OCI-LY1 (cell line): Measurements from ENCODE around the gene IL33.

Experiments used
- H2AFZ ChIP-seq: fragments of 200-600 bp; sonication (generic), shearing (Covaris generic); 2 replicates; pipeline ENCODE4 v1.6.0; 2014; ENCODE audit warnings: antibody characterized with exemption, mild to moderate bottlenecking, low read length
- H3F3A ChIP-seq: fragments of 200-600 bp; sonication (generic), shearing (Covaris generic); 2 replicates; pipeline ENCODE4 v1.6.0; 2014; ENCODE audit warnings: mild to moderate bottlenecking, antibody characterized with exemption, low read length, moderate library complexity; ENCODE audit not compliant: insufficient read depth
- H3K27ac ChIP-seq: fragments of 200-600 bp; sonication (generic); 2 replicates; pipeline ENCODE4 v1.5.1; 2014; ENCODE audit warnings: low read length, mixed run types, mild to moderate bottlenecking, low read depth; ENCODE audit not compliant: poor library complexity, severe bottlenecking
- H3K27me3 ChIP-seq: fragments of 200-600 bp; sonication (generic); 2 replicates; pipeline ENCODE4 v1.6.0; 2014; ENCODE audit warnings: antibody characterized with exemption, mild to moderate bottlenecking, low read length, moderate library complexity; ENCODE audit not compliant: insufficient read depth
- H3K36me3 ChIP-seq: fragments of 200-600 bp; sonication (generic); 2 replicates; pipeline ENCODE4 v1.6.1; 2014; ENCODE audit warnings: mild to moderate bottlenecking, antibody characterized with exemption, low read length, moderate library complexity, mixed read lengths; ENCODE audit not compliant: insufficient read depth
- H3K4me1 ChIP-seq: fragments of 200-600 bp; sonication (generic); 2 replicates; pipeline ENCODE4 v1.5.1; 2014; ENCODE audit warnings: mild to moderate bottlenecking, low read length, moderate library complexity; ENCODE audit not compliant: insufficient read depth, severe bottlenecking
- H3K4me2 ChIP-seq: fragments of 200-600 bp; sonication (generic), shearing (Covaris generic); 2 replicates; pipeline ENCODE4 v1.6.1; 2014; ENCODE audit warnings: low read length
- H3K4me3 ChIP-seq: fragments of 200-600 bp; sonication (generic); 2 replicates; pipeline ENCODE4 v1.5.1; 2014; ENCODE audit warnings: low read length, low read depth, mild to moderate bottlenecking, mixed read lengths; ENCODE audit not compliant: poor library complexity, severe bottlenecking
- H3K79me2 ChIP-seq: fragments of 200-600 bp; shearing (Covaris generic); 2 replicates; pipeline ENCODE4 v1.6.1; 2016; ENCODE audit warnings: mixed run types, low read length, mixed read lengths; ENCODE audit not compliant: insufficient read depth
- H3K9ac ChIP-seq: fragments of 200-600 bp; sonication (generic), shearing (Covaris generic); 2 replicates; pipeline ENCODE4 v1.6.1; 2014; ENCODE audit warnings: mild to moderate bottlenecking, low read length, mixed read lengths
- H3K9me2 ChIP-seq: fragments of 200-600 bp; sonication (generic), shearing (Covaris generic); 2 replicates; pipeline ENCODE4 v1.6.1; 2014; ENCODE audit warnings: low read depth, mild to moderate bottlenecking, low read length, mixed read lengths
- H3K9me3 ChIP-seq: fragments of 200-600 bp; shearing (Covaris generic); 2 replicates; pipeline ENCODE4 v1.6.1; 2014; ENCODE audit warnings: low read length, mixed read lengths
- H4K20me1 ChIP-seq: fragments of 200-600 bp; sonication (generic), shearing (Covaris generic); 2 replicates; pipeline ENCODE4 v1.6.0; 2016; ENCODE audit warnings: mild to moderate bottlenecking, low read length; ENCODE audit not compliant: insufficient read depth
- EZH2 ChIP-seq: fragments of 200-600 bp; sonication (generic), shearing (Covaris generic); IDR thresholded peaks from 2 replicates; pipeline ENCODE4 v1.8.0; 2017; ENCODE audit warnings: borderline replicate concordance, mixed run types, mild to moderate bottlenecking, antibody characterized with exemption, low read length, moderate library complexity, mixed read lengths
- TF ChIP-seq, protein P1 (sequence below): fragments of 200-600 bp; sonication (generic), shearing (Covaris generic); IDR thresholded peaks from 2 replicates; pipeline ENCODE4 v1.5.1; 2017; ENCODE audit warnings: mild to moderate bottlenecking, antibody characterized with exemption, low read length, moderate library complexity, mixed read lengths

IL33 gene

DNA sequence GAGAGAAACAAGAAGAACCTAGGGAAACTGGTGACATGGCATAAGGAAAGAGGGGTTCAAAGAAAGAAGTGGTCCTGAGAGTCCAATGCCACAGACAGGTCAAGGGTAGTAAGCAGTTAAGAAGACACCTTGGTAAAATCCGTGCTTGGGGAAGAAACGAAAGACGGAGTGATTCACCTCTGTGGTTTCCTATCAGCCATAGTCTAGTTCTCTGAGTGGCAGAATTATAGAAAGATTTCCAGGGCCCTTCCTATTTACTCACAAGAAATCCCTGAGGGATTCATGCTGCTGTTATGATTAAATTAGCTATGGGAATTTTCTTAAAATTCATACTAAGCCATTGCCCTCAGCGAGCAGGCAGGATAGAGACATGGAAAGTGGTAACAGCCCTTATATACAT, 31.7 kb downstream of the IL33 start:
- Histone ChIP-seq H3K4me3 (no peak overlapping the region), H3K9ac (no peak overlapping the region), H3K79me2 (no peaks in the 10 kb centered on the region), H3K27ac (no peak overlapping the region), H3K9me2 (no peaks in the 10 kb centered on the region), H4K20me1 (no peaks in the 10 kb centered on the region), H3K36me3 (no peaks in the 10 kb centered on the region), H2AFZ (no peak overlapping the region), H3K9me3 (no peaks in the 10 kb centered on the region), H3F3A (no peaks in the 10 kb centered on the region), H3K4me1 (no peaks in the 10 kb centered on the region), H3K27me3 (no peaks in the 10 kb centered on the region), H3K4me2 (no peak overlapping the region)
- TF ChIP-seq EZH2, result no peak
- TF ChIP-seq, protein P1, sequence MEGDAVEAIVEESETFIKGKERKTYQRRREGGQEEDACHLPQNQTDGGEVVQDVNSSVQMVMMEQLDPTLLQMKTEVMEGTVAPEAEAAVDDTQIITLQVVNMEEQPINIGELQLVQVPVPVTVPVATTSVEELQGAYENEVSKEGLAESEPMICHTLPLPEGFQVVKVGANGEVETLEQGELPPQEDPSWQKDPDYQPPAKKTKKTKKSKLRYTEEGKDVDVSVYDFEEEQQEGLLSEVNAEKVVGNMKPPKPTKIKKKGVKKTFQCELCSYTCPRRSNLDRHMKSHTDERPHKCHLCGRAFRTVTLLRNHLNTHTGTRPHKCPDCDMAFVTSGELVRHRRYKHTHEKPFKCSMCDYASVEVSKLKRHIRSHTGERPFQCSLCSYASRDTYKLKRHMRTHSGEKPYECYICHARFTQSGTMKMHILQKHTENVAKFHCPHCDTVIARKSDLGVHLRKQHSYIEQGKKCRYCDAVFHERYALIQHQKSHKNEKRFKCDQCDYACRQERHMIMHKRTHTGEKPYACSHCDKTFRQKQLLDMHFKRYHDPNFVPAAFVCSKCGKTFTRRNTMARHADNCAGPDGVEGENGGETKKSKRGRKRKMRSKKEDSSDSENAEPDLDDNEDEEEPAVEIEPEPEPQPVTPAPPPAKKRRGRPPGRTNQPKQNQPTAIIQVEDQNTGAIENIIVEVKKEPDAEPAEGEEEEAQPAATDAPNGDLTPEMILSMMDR, result no peak

DNA sequence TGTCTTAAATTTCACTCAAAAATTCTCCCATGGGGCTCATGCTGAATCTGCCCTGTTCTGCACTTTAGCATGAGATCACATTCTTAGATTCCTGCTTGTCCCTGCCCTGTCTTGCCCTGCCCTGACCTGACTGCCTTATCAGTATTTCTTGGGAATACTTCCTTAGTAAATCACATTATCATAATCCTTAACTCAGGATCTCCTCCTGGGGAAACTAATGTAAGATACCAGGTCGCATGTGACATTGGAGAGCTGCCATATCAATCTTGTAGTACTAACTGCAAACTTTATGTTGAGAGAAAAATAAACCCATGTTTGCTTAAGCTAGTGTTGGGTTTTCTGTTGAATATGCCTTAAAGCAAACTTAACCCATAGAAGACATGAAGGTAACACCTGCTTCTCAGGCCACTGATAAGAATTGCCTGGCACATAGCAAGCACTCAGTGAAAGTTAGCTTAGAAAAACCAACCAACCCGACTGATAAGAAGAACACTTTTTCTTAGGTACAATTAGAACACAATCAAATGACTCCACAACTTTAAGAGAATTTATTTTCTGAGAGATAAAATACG, 53.3 kb downstream of the IL33 start:
- Histone ChIP-seq H2AFZ (no peak overlapping the region), H3K27me3 (no peaks in the 10 kb centered on the region), H3K9me2 (no peaks in the 10 kb centered on the region), H4K20me1 (no peaks in the 10 kb centered on the region), H3F3A (no peaks in the 10 kb centered on the region), H3K36me3 (no peaks in the 10 kb centered on the region), H3K9me3 (no peaks in the 10 kb centered on the region), H3K4me2 (no peak overlapping the region), H3K27ac (no peak overlapping the region), H3K79me2 (no peaks in the 10 kb centered on the region), H3K4me3 (no peak overlapping the region), H3K9ac (no peak overlapping the region), H3K4me1 (no peaks in the 10 kb centered on the region)
- TF ChIP-seq, protein P1, result no peak
- TF ChIP-seq EZH2, result no peak

DNA sequence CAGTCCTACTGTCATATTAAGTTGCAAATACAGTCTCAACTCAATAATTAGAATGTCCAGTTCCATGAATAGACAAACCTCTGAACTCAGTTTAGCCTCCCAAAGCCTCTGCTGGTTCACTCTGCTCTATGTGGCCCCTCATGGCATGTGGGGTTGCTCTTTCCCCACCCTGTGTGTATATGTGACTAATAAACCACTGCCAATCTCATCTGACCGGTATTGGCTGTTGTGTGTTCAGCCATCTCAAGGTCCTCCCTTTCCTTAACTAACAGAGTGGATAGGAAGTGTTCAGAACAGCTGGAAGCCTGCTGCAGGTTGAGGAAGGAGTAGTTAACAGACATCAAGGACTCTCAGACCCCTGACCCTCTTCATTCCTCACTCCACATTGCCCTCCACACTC, 55.3 kb downstream of the IL33 start:
- no peaks in the 10 kb centered on the region for H3K9me2 ChIP-seq
- no peak overlapping the region for H3K27ac ChIP-seq
- H2AFZ ChIP-seq, result no peak overlapping the region
- no peaks in the 10 kb centered on the region for H3K9me3 ChIP-seq
- no peaks in the 10 kb centered on the region for H3K4me1 ChIP-seq
- no peaks in the 10 kb centered on the region for H3K36me3 ChIP-seq
- H3K9ac ChIP-seq, result no peak overlapping the region
- H3K79me2 ChIP-seq, result no peaks in the 10 kb centered on the region
- TF ChIP-seq, protein P1, result no peak
- TF ChIP-seq EZH2, result no peak
- no peaks in the 10 kb centered on the region for H3K27me3 ChIP-seq
- H3F3A ChIP-seq, result no peaks in the 10 kb centered on the region
- H4K20me1 ChIP-seq, result no peaks in the 10 kb centered on the region
- H3K4me2 ChIP-seq, result no peak overlapping the region
- no peak overlapping the region for H3K4me3 ChIP-seq
